ENCODE data around the gene ST6GALNAC5. TPM values are rescaled to one million over a fixed set of nuclear protein-coding genes. Genes with fewer than 3 reads are reported as not detected.

The ST6GALNAC5 gene
- total and polyA plus RNA-seq, 2 donors (not counting 3 experiments of a cell fraction or from before 2014, with no cell fraction given) = not detected

DNA sequence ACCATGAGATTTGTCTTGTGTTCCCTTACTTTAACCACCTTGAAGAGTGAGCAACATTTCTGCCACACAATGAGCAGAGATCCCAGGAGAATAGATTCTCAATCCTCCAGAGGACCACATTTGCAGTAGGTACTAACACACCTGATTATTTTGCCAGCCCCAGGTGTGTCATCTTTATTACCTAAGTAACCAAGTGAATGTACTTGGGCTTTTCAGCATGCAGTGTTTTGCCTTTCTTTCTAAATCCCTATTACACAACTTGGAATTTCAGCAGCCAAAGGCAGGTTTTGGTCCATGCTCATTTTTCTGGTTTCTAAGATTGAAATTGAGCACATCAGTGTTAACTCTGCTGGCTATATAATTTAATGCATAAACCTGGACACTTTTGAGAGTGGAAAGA lies 43.2 kb upstream of the ST6GALNAC5 start:
- no peaks in the 10 kb centered on the region for H3K9me3 ChIP-seq (replicated peaks; ENCODE audit: control insufficient read depth, insufficient read depth, low read length)
- FAIRE-seq (no peak), DNase-seq (ENCODE audit: low read depth, low spot score) (no peak)
- H3K9me1 ChIP-seq (replicated peaks; ENCODE audit: control insufficient read depth, extremely low read depth, insufficient read depth, low read length) = no peaks in the 10 kb centered on the region
- no peak for TF ChIP-seq POLR2AphosphoS5 (IDR thresholded peaks at IDR 0.05; ENCODE audit: insufficient read depth, low read depth, low read length)
- no peak for TF ChIP-seq FOS (IDR thresholded peaks at IDR 0.05; ENCODE audit: borderline replicate concordance, insufficient read depth, low read length)
- no peaks in the 10 kb centered on the region for H4K20me1 ChIP-seq (replicated peaks; ENCODE audit: control insufficient read depth, extremely low read depth, insufficient read depth, low read length)
- H3K4me1 ChIP-seq (ENCODE audit: control insufficient read depth, extremely low read depth, insufficient read depth, low read length) = no peaks in the 10 kb centered on the region
- no peak overlapping the region for H3K27ac ChIP-seq (ENCODE audit: insufficient read depth, low read depth, low read length)
- no peaks in the 10 kb centered on the region for H3K79me2 ChIP-seq (ENCODE audit: control insufficient read depth, insufficient read depth, low read length)
- CTCF ChIA-PET = no interaction called here
- POLR2A ChIA-PET = no interaction called here
- intact Hi-C loops (cut with micrococcal nuclease) (no loop called here), dilution Hi-C loops (cut with MboI; ENCODE audit: extremely low pct_ligation_motif_present, low sequenced_read_pairs) (no loop called here)
- no peak overlapping the region for H2AFZ ChIP-seq (ENCODE audit: low read depth, low read length)
- no peak overlapping the region for H3K4me3 ChIP-seq (replicated peaks in 1 of 3; ENCODE audit: insufficient read depth in 1 of 3, low read depth in 1 of 3, low read length in 3 of 3)
- H3K36me3 ChIP-seq (ENCODE audit: control insufficient read depth in 2 of 2, extremely low read depth in 1 of 2, insufficient read depth in 2 of 2, low read length in 2 of 2) = no peaks in the 10 kb centered on the region
- no peaks in the 10 kb centered on the region for H3K27me3 ChIP-seq (ENCODE audit: control insufficient read depth in 2 of 2, insufficient read depth in 2 of 2, low read length in 2 of 2)
- BruUV-seq (replicated peaks) = no TSS peak
- H3K4me2 ChIP-seq (ENCODE audit: insufficient read depth, low read length) = no peak overlapping the region
- H3K9ac ChIP-seq (replicated peaks; ENCODE audit: extremely low read depth, insufficient read depth, low read length) = no peak overlapping the region

DNA sequence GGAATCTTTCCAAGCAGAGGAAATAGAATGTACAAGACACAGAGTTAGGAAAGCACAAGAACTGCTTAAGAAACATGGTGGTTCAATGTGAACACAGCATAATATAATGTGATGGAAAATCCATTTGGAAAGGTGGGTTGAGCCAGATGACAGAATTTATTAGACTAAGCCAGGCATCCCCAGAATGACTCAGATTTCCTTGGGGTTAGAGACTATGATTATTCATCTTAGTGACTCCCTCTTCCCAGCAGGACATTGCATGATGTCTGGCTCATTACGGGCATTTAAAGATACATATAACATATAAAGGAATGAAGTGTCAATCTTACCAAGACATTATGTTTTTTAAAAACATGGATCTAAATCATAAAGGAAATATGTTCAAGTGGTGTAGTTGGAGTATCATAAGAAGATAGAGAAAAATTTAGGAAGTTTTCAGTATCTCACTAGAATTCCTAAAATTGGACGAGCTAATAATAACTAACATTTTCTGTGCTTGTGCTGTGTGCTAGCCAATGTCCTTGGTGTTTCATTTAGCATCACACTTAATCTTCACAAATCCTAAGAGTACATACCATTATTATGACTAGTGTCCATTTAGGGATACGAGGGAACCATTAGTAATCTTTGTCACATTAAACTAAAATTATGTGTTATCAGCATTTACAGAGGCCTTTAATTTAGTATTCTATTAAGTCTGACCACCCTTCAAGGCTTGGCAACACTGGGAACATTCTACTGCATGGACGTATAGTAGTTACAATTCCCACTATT lies 41.0 kb upstream of the ST6GALNAC5 start:
- no peak overlapping the region for H3K4me3 ChIP-seq (replicated peaks in 1 of 3; ENCODE audit: insufficient read depth in 1 of 3, low read depth in 1 of 3, low read length in 3 of 3)
- BruUV-seq (replicated peaks) = no TSS peak
- H3K27ac ChIP-seq (ENCODE audit: insufficient read depth, low read depth, low read length) = no peak overlapping the region
- no peaks in the 10 kb centered on the region for H3K79me2 ChIP-seq (ENCODE audit: control insufficient read depth, insufficient read depth, low read length)
- no peak overlapping the region for H2AFZ ChIP-seq (ENCODE audit: low read depth, low read length)
- H3K36me3 ChIP-seq (ENCODE audit: control insufficient read depth in 2 of 2, extremely low read depth in 1 of 2, insufficient read depth in 2 of 2, low read length in 2 of 2) = no peaks in the 10 kb centered on the region
- ChIA-PET CTCF (interaction anchor here (1.5 kb wide), 1 partner anchor 9 kb away, joined by 3 read pairs; no protein-coding TSS in a partner anchor), POLR2A (no interaction called here)
- H3K9me1 ChIP-seq (replicated peaks; ENCODE audit: control insufficient read depth, extremely low read depth, insufficient read depth, low read length) = no peaks in the 10 kb centered on the region
- no peak overlapping the region for H3K9ac ChIP-seq (replicated peaks; ENCODE audit: extremely low read depth, insufficient read depth, low read length)
- FAIRE-seq (no peak), DNase-seq (ENCODE audit: low read depth, low spot score) (no peak)
- dilution Hi-C loops (cut with MboI; ENCODE audit: extremely low pct_ligation_motif_present, low sequenced_read_pairs) = no loop called here
- no peaks in the 10 kb centered on the region for H3K4me1 ChIP-seq (ENCODE audit: control insufficient read depth, extremely low read depth, insufficient read depth, low read length)
- no peaks in the 10 kb centered on the region for H3K9me3 ChIP-seq (replicated peaks; ENCODE audit: control insufficient read depth, insufficient read depth, low read length)
- TF ChIP-seq FOS (IDR thresholded peaks at IDR 0.05; ENCODE audit: borderline replicate concordance, insufficient read depth, low read length) = no peak
- no peak for TF ChIP-seq MYC (IDR thresholded peaks at IDR 0.05; ENCODE audit: low read depth, low read length)
- TF ChIP-seq GATA2 (IDR thresholded peaks at IDR 0.05; ENCODE audit: insufficient read depth, insufficient read length, low read depth, low read length) = no peak
- TF ChIP-seq, protein P1, sequence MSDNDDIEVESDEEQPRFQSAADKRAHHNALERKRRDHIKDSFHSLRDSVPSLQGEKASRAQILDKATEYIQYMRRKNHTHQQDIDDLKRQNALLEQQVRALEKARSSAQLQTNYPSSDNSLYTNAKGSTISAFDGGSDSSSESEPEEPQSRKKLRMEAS (IDR thresholded peaks at IDR 0.05; ENCODE audit: insufficient read depth, insufficient read length) = no peak
- no peak for TF ChIP-seq POLR2A (IDR thresholded peaks at IDR 0.05; ENCODE audit: low read depth, low read length)
- TF ChIP-seq POLR2AphosphoS5 (IDR thresholded peaks at IDR 0.05; ENCODE audit: insufficient read depth, low read depth, low read length) = no peak
- TF ChIP-seq EZH2 (IDR thresholded peaks at IDR 0.05; ENCODE audit: borderline replicate concordance, low read depth, low read length, severe bottlenecking) = no peak
- TF ChIP-seq, protein P2, sequence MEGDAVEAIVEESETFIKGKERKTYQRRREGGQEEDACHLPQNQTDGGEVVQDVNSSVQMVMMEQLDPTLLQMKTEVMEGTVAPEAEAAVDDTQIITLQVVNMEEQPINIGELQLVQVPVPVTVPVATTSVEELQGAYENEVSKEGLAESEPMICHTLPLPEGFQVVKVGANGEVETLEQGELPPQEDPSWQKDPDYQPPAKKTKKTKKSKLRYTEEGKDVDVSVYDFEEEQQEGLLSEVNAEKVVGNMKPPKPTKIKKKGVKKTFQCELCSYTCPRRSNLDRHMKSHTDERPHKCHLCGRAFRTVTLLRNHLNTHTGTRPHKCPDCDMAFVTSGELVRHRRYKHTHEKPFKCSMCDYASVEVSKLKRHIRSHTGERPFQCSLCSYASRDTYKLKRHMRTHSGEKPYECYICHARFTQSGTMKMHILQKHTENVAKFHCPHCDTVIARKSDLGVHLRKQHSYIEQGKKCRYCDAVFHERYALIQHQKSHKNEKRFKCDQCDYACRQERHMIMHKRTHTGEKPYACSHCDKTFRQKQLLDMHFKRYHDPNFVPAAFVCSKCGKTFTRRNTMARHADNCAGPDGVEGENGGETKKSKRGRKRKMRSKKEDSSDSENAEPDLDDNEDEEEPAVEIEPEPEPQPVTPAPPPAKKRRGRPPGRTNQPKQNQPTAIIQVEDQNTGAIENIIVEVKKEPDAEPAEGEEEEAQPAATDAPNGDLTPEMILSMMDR (IDR thresholded peaks at IDR 0.05; ENCODE audit: extremely low read depth in 1 of 2, insufficient read depth in 1 of 2, low read depth in 1 of 2, low read length in 2 of 2) = no peak
- TF ChIP-seq JUN (IDR thresholded peaks at IDR 0.05; ENCODE audit: borderline replicate concordance, insufficient read depth, insufficient read length, low read depth) = no peak
- H3K4me2 ChIP-seq (ENCODE audit: insufficient read depth, low read length) = no peak overlapping the region
- H3K27me3 ChIP-seq (ENCODE audit: control insufficient read depth in 2 of 2, insufficient read depth in 2 of 2, low read length in 2 of 2) = no peaks in the 10 kb centered on the region
- no peaks in the 10 kb centered on the region for H4K20me1 ChIP-seq (replicated peaks; ENCODE audit: control insufficient read depth, extremely low read depth, insufficient read depth, low read length)
- intact Hi-C loops (cut with micrococcal nuclease) = no loop called here

Data from endothelial cell of umbilical vein (primary cell).